GM21360 (cell line): ENCODE measurements around the gene ASB6.

Source experiments
- ATAC-seq: cut with Tn5 transposase; IDR thresholded peaks from one replicate; pipeline ENCODE4 v1.9.1; 2021; ENCODE audit warnings: mild to moderate bottlenecking, moderate library complexity; ENCODE audit not compliant: unreplicated experiment

Gene ASB6

GRCh38 chr9:129587487-129588262 is 54.3 kb downstream of the ASB6 start:
- ATAC-seq = no peak

DNA sequence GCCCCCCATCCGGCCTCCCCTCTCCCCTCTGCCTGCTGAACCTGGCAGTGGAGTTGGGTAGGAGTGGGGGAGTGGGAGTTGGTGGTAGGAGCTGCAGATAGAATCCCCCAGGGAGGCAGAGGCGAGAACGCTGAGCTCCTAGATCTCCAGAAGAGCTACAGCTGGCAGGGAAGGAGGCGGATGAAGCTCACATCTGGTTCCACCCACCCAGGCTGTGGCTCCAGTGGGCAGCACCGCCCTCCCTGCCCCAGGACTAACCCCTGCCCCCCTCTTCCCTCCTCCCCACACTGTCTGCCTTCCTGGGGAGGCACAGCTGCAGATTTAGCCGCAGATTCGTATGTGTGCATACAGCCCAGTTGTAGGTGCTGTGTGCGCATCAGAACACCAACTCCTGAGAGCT is 55.3 kb downstream of the ASB6 start:
- no peak for ATAC-seq

GRCh38 chr9:129586245-129586644 is 55.7 kb downstream of the ASB6 start:
- no peak for ATAC-seq

GRCh38 chr9:129585352-129585751 is 56.6 kb downstream of the ASB6 start:
- no peak for ATAC-seq
